ENCODE measurements around the gene MS4A6A.
A peak's percentile ranks its signal among the peaks of the same experiment; 100 is the strongest.
"Not testable (repeated sequence)": the region's sequence is repeated elsewhere in the genome, so short reads cannot be mapped to it uniquely, and the experiment has no call there.

The MS4A6A gene

GRCh38 chr11:60194511-60194910 lies 11.6 kb upstream of the MS4A6A start:
- no peak overlapping the region for H3K27ac ChIP-seq
- no peak for TF ChIP-seq CTCF (conservative IDR thresholded peaks at IDR 0.05)

- no peak overlapping the region for H3K27ac ChIP-seq
- TF ChIP-seq CTCF (conservative IDR thresholded peaks at IDR 0.05): peak; percentile 73
These were observed 11.0 kb upstream of the MS4A6A start for GRCh38 chr11:60193687-60194433.

- H3K27ac ChIP-seq: not testable (repeated sequence)
These were observed 9.7 kb upstream of the MS4A6A start for GRCh38 chr11:60192564-60192963.

- not testable (repeated sequence) for H3K27ac ChIP-seq
These were observed 5.6 kb upstream of the MS4A6A start for GRCh38 chr11:60188481-60188880.

- not testable (repeated sequence) for H3K27ac ChIP-seq
These were observed 3.2 kb upstream of the MS4A6A start for GRCh38 chr11:60186128-60186527.

GRCh38 chr11:60185512-60185827 lies 2.6 kb upstream of the MS4A6A start:
- H3K27ac ChIP-seq: not testable (repeated sequence)

GRCh38 chr11:60184824-60185511 lies 2.1 kb upstream of the MS4A6A start:
- H3K27ac ChIP-seq: no peak overlapping the region
- no peak for TF ChIP-seq CTCF (conservative IDR thresholded peaks at IDR 0.05)

- no peak for TF ChIP-seq CTCF (conservative IDR thresholded peaks at IDR 0.05)
- H3K27ac ChIP-seq: no peak overlapping the region
These were observed 815 bp upstream of the MS4A6A start for GRCh38 chr11:60183591-60184205.

- TF ChIP-seq CTCF (conservative IDR thresholded peaks at IDR 0.05): no peak
- H3K27ac ChIP-seq: no peak overlapping the region
These were observed 7.0 kb downstream of the MS4A6A start for GRCh38 chr11:60175860-60176275.

Measured in VCaP (cell line).